Neural cell (in vitro differentiated cells): ENCODE measurements around the gene MOCS2. TPM values are rescaled to one million over a fixed set of nuclear protein-coding genes. Genes with fewer than 3 reads are reported as not detected.

Experiments
- H2AFZ ChIP-seq: fragments of 200-600, 300-800 bp; sonication (generic), shearing (Covaris generic); 2 replicates; pipeline ENCODE4 v1.6.0; 2014; ENCODE audit warnings: low read depth, mild to moderate bottlenecking, antibody characterized with exemption, low read length, moderate library complexity
- H3F3A ChIP-seq: fragments of 200-600 bp; shearing (Covaris generic); 2 replicates; pipeline ENCODE4 v1.6.1; 2016; ENCODE audit warnings: mild to moderate bottlenecking, moderate library complexity, mixed read lengths, antibody characterized with exemption, low read length; ENCODE audit not compliant: insufficient read depth, poor library complexity, severe bottlenecking
- H3K27ac ChIP-seq: fragments of 200-600, 300-800 bp; sonication (generic), shearing (Covaris generic); 2 replicates; pipeline ENCODE4 v1.5.1; 2014; ENCODE audit warnings: mild to moderate bottlenecking, low read length, moderate library complexity
- H3K27me3 ChIP-seq: fragments of 300-800, 200-600 bp; sonication (generic), shearing (Covaris generic); 2 replicates; pipeline ENCODE4 v1.6.0; 2014; ENCODE audit warnings: mild to moderate bottlenecking, low read depth, low read length, moderate library complexity; ENCODE audit not compliant: insufficient read depth
- H3K36me3 ChIP-seq: fragments of 300-800, 200-600 bp; sonication (generic), shearing (Covaris generic); 2 replicates; pipeline ENCODE4 v1.5.1; 2014; ENCODE audit warnings: mild to moderate bottlenecking, antibody characterized with exemption, low read length, moderate library complexity; ENCODE audit not compliant: insufficient read depth
- H3K4me2 ChIP-seq: fragments of 300-800, 200-600 bp; sonication (generic), shearing (Covaris generic); 2 replicates; pipeline ENCODE4 v1.6.0; 2014; ENCODE audit warnings: mild to moderate bottlenecking, low read length
- H3K4me3 ChIP-seq: fragments of 300-800, 200-600 bp; sonication (generic), shearing (Covaris generic); 2 replicates; pipeline ENCODE4 v1.5.1; 2014; ENCODE audit warnings: mild to moderate bottlenecking, low read length, moderate library complexity
- H3K79me2 ChIP-seq: fragments of 200-600 bp; shearing (Covaris generic); replicated peaks from 2 replicates; pipeline ENCODE4 v1.6.0; 2014; ENCODE audit warnings: mild to moderate bottlenecking, low read length, moderate library complexity; ENCODE audit not compliant: insufficient read depth
- H3K9ac ChIP-seq: fragments of 300-800, 200-600 bp; sonication (generic), shearing (Covaris generic); 2 replicates; pipeline ENCODE4 v1.6.1; 2016; ENCODE audit warnings: mild to moderate bottlenecking, low read length, mixed read lengths
- H3K9me2 ChIP-seq: fragments of 200-600 bp; shearing (Covaris generic); 2 replicates; pipeline ENCODE4 v1.6.1; 2016; ENCODE audit warnings: mild to moderate bottlenecking, low read length, mixed read lengths; ENCODE audit not compliant: insufficient read depth
- H3K9me3 ChIP-seq: fragments of 200-600, 300-800 bp; sonication (generic), shearing (Covaris generic); 2 replicates; pipeline ENCODE4 v1.6.1; 2016; ENCODE audit warnings: mild to moderate bottlenecking, mixed run types, low read length, moderate library complexity, mixed read lengths
- H4K20me1 ChIP-seq: fragments of 200-600 bp; shearing (Covaris generic); 2 replicates; pipeline ENCODE4 v1.6.1; 2016; ENCODE audit warnings: mild to moderate bottlenecking, mixed run types; ENCODE audit not compliant: insufficient read depth
- CTCF ChIP-seq: fragments of 450-650 bp; IDR thresholded peaks from 2 replicates; pipeline ENCODE4 v1.5.1; 2014; ENCODE audit warnings: antibody characterized with exemption, mild to moderate bottlenecking, moderate library complexity; ENCODE audit not compliant: poor library complexity, severe bottlenecking
- EP300 ChIP-seq: fragments of 450-650 bp; conservative IDR thresholded peaks from 2 replicates; pipeline ENCODE4 v1.6.1; 2014; ENCODE audit warnings: antibody characterized with exemption, mild to moderate bottlenecking, moderate library complexity; ENCODE audit not compliant: poor library complexity, severe bottlenecking
- EZH2 ChIP-seq: fragments of 200-600, 300-800 bp; shearing (Covaris generic), sonication (generic); IDR thresholded peaks from 2 replicates; pipeline ENCODE4 v1.6.1; 2014; ENCODE audit warnings: antibody characterized with exemption, low read length, borderline replicate concordance, mild to moderate bottlenecking; ENCODE audit not compliant: insufficient read depth, poor library complexity, severe bottlenecking
- MXI1 ChIP-seq: fragments of 450-650 bp; conservative IDR thresholded peaks from 2 replicates; pipeline ENCODE4 v1.6.1; 2014; ENCODE audit warnings: antibody characterized with exemption, mild to moderate bottlenecking; ENCODE audit not compliant: poor library complexity, severe bottlenecking
- POLR2AphosphoS5 ChIP-seq: IDR thresholded peaks from 2 replicates; pipeline ENCODE4 v1.6.1; 2012
- RAD21 ChIP-seq: fragments of 450-650 bp; conservative IDR thresholded peaks from 2 replicates; pipeline ENCODE4 v1.6.1; 2014; ENCODE audit warnings: antibody characterized with exemption, mild to moderate bottlenecking, moderate library complexity
- REST ChIP-seq: IDR thresholded peaks from 2 replicates; pipeline ENCODE4 v1.6.1; 2012; ENCODE audit warnings: borderline replicate concordance
- SMC3 ChIP-seq: fragments of 450-650 bp; conservative IDR thresholded peaks from 2 replicates; pipeline ENCODE4 v1.6.1; 2014; ENCODE audit warnings: antibody characterized with exemption, mild to moderate bottlenecking, moderate library complexity; ENCODE audit not compliant: poor library complexity
- TAF1 ChIP-seq: IDR thresholded peaks from 2 replicates; pipeline ENCODE4 v1.6.1; 2012; ENCODE audit warnings: low read depth
- polyA plus RNA-seq: library from polyadenylated mRNA; depleted of rRNA; stranded (reverse); fragments of >200 nt; gene quantifications from 2 replicates; pipeline ENCODE4 v1.2.3, GENCODE V29; 2014

Gene MOCS2
- polyA plus RNA-seq, 1 donor from 2014 or later: 71.0 TPM

- Histone ChIP-seq H3K36me3 (no peaks in the 10 kb centered on the region), H3K27me3 (no peaks in the 10 kb centered on the region), H3K9me3 (no peaks in the 10 kb centered on the region), H2AFZ (no peak overlapping the region), H3K9ac (no peak overlapping the region), H3K27ac (no peak overlapping the region), H3F3A (no peaks in the 10 kb centered on the region), H3K4me3 (no peak overlapping the region), H3K79me2 (no peaks in the 10 kb centered on the region), H4K20me1 (no peaks in the 10 kb centered on the region), H3K9me2 (no peaks in the 10 kb centered on the region), H3K4me2 (no peak overlapping the region)
- TF ChIP-seq EP300: no peak
- no peak for TF ChIP-seq RAD21
- TF ChIP-seq MXI1: no peak
- no peak for TF ChIP-seq CTCF
- no peak for TF ChIP-seq EZH2
- no peak for TF ChIP-seq TAF1
Observed at GRCh38 chr5:53080271-53080670, 29.3 kb downstream of the MOCS2 start.

GRCh38 chr5:53076014-53076583 lies 33.5 kb downstream of the MOCS2 start:
- TF ChIP-seq MXI1 (no peak), CTCF (no peak), RAD21 (no peak), TAF1 (no peak), EP300 (no peak), SMC3 (no peak), POLR2AphosphoS5 (no peak), REST (no peak), EZH2 (no peak)
- H3K79me2 ChIP-seq: no peaks in the 10 kb centered on the region

More at GRCh38 chr5:53076014-53076583, 33.5 kb downstream of the MOCS2 start:
- Histone ChIP-seq H4K20me1 (no peaks in the 10 kb centered on the region), H2AFZ (no peak overlapping the region), H3K4me2 (no peak overlapping the region), H3K9ac (no peak overlapping the region), H3F3A (no peaks in the 10 kb centered on the region), H3K4me3 (no peak overlapping the region), H3K27me3 (no peaks in the 10 kb centered on the region), H3K9me2 (no peaks in the 10 kb centered on the region), H3K9me3 (no peaks in the 10 kb centered on the region), H3K36me3 (no peaks in the 10 kb centered on the region), H3K27ac (no peak overlapping the region)
